ENCODE measurements around the gene LDLRAD4.

LDLRAD4 gene

GRCh38 chr18:13256444-13257305 is 38.1 kb downstream of the LDLRAD4 start:
- no peaks in the 10 kb centered on the region for H3K9me3 Mint-ChIP-seq
- no peaks in the 10 kb centered on the region for H3K27me3 Mint-ChIP-seq (ENCODE audit: low read depth)
- H3K4me1 Mint-ChIP-seq, result peaks cover 62% of the 10 kb centered on the region
- no peaks in the 10 kb centered on the region for H3K36me3 Mint-ChIP-seq (ENCODE audit: low read depth)
- H3K27ac Mint-ChIP-seq, result no peak overlapping the region
- TF ChIP-seq, protein P1, sequence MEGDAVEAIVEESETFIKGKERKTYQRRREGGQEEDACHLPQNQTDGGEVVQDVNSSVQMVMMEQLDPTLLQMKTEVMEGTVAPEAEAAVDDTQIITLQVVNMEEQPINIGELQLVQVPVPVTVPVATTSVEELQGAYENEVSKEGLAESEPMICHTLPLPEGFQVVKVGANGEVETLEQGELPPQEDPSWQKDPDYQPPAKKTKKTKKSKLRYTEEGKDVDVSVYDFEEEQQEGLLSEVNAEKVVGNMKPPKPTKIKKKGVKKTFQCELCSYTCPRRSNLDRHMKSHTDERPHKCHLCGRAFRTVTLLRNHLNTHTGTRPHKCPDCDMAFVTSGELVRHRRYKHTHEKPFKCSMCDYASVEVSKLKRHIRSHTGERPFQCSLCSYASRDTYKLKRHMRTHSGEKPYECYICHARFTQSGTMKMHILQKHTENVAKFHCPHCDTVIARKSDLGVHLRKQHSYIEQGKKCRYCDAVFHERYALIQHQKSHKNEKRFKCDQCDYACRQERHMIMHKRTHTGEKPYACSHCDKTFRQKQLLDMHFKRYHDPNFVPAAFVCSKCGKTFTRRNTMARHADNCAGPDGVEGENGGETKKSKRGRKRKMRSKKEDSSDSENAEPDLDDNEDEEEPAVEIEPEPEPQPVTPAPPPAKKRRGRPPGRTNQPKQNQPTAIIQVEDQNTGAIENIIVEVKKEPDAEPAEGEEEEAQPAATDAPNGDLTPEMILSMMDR (IDR thresholded peaks at IDR 0.05; ENCODE audit: unreplicated experiment in 3 of 3), result no peak
- no peak overlapping the region for H3K4me3 Mint-ChIP-seq

DNA sequence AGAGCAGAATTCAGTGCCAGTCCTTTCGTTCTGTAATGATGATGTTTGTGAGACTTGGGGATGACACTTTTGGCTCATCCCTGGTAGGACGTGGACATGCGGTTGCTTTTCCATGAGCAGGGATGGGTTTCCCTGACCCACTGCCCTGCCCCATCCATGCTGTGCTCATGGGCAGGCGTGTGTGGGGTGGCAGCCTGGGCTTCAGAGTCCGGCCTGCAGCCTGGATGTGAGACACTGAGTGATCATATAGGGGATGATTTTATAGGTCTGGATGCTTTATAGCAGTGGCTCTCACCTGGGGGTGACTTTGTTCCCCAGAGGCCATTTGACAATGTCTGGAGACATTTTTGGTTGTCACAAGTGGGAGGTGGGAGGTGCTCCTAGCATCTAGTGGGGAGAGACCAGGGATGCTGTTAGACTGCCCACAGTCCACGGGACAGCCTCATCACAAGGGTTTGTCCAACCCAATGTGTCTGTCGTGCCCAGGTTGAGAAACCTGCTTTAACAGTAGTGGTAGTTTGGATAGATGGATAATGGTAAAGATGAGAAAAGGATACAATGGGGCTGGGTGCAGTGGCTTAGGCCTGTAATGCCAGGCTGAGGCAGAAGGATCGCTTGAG is 38.9 kb downstream of the LDLRAD4 start:
- Mint-ChIP-seq H3K27me3 (ENCODE audit: low read depth) (no peaks in the 10 kb centered on the region), H3K36me3 (ENCODE audit: low read depth) (no peaks in the 10 kb centered on the region), H3K4me1 (peaks cover 65% of the 10 kb centered on the region), H3K27ac (no peak overlapping the region), H3K4me3 (no peak overlapping the region), H3K9me3 (no peaks in the 10 kb centered on the region)
- TF ChIP-seq, protein P1 (IDR thresholded peaks at IDR 0.05; ENCODE audit: unreplicated experiment in 3 of 3), result no peak

- H3K4me1 Mint-ChIP-seq, result peaks cover 53% of the 10 kb centered on the region
- H3K36me3 Mint-ChIP-seq (ENCODE audit: low read depth), result no peaks in the 10 kb centered on the region
- peak overlapping the region in 2 of 3 experiments; percentile 7 to 51 for H3K27ac Mint-ChIP-seq
- no peaks in the 10 kb centered on the region for H3K9me3 Mint-ChIP-seq
- no peak overlapping the region for H3K4me3 Mint-ChIP-seq
- TF ChIP-seq, protein P1 (IDR thresholded peaks at IDR 0.05; ENCODE audit: unreplicated experiment in 3 of 3), result no peak
- H3K27me3 Mint-ChIP-seq (ENCODE audit: low read depth), result no peaks in the 10 kb centered on the region
Observed at GRCh38 chr18:13258921-13259320, 40.4 kb downstream of the LDLRAD4 start.

GRCh38 chr18:13259701-13260100 is 41.1 kb downstream of the LDLRAD4 start:
- Mint-ChIP-seq H3K27ac (peak overlapping the region in 2 of 3 experiments; percentile 19 to 90), H3K4me1 (peaks cover 60% of the 10 kb centered on the region), H3K36me3 (ENCODE audit: low read depth) (no peaks in the 10 kb centered on the region), H3K4me3 (no peak overlapping the region), H3K27me3 (ENCODE audit: low read depth) (no peaks in the 10 kb centered on the region), H3K9me3 (no peaks in the 10 kb centered on the region)
- TF ChIP-seq, protein P1 (IDR thresholded peaks at IDR 0.05; ENCODE audit: unreplicated experiment in 3 of 3), result no peak

- no peaks in the 10 kb centered on the region for H3K27me3 Mint-ChIP-seq (ENCODE audit: low read depth)
- H3K4me3 Mint-ChIP-seq, result no peak overlapping the region
- peaks cover 60% of the 10 kb centered on the region for H3K4me1 Mint-ChIP-seq
- TF ChIP-seq, protein P1 (IDR thresholded peaks at IDR 0.05; ENCODE audit: unreplicated experiment in 3 of 3), result no peak
- peak overlapping the region; percentile 19 to 90 (median 38) for H3K27ac Mint-ChIP-seq
- H3K36me3 Mint-ChIP-seq (ENCODE audit: low read depth), result no peaks in the 10 kb centered on the region
- no peaks in the 10 kb centered on the region for H3K9me3 Mint-ChIP-seq
Observed at GRCh38 chr18:13260197-13260934, 41.8 kb downstream of the LDLRAD4 start.

All from nephron (organoid).